Measurements from ENCODE around the gene KCNJ13. TPM values are rescaled to one million over a fixed set of nuclear protein-coding genes. Genes with fewer than 3 reads are reported as not detected.

KCNJ13 gene
- polyA plus RNA-seq, 2 of the 4 experiments (the other 2 are of a cell fraction): not detected

DNA sequence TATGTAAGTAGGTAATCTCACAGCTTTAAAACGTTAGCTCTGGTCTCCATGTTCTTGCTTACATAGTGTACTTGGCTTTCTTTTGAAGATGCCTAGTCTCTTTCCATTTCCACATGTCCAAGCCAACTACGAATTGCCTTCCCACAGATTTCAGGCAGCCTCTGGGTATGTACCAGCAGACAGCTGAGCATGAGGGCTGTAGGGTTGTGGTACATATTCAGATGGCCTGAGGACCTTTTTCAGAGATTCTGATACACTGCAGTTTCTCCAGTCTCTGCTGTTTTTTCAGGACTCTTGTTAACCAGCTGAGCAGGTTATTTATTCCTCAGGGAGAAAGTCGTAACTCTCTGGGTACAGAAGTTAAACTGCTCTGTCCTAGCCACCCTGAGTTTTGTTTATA, 3.1 kb upstream of the KCNJ13 start (continued):
- TF ChIP-seq JUNB (IDR thresholded peaks at IDR 0.05): no peak

DNA sequence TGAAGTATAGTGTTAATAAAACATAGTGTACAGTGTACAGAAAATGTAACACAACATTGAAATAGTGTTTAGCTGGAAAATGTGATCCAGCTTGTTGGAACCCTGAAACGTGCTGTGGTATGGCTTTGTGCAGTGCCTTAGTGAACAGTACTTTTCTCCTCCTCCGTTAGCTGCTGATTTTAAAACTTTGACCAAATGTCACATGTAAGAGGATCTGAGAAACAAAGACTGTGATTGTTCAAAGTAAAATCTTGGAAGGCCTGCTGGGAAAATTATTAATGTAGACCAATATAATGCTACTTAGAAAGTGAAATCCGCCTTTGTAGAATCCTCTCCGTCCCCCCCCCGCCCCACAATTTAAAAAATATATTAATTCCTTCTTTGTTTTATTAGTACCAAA, 911 bp upstream of the KCNJ13 start:
- H3K27ac ChIP-seq: no peak overlapping the region
- WGBS (ENCODE audit: missing lambda C conversion rate): 91% methylated on average over 5 of the region's 5 CpGs
- H3K4me1 ChIP-seq: peaks cover 12% of the 10 kb centered on the region
- no peak for DNase-seq (ENCODE audit: low read depth in 1 of 2, low spot score in 1 of 2)
- H3K4me2 ChIP-seq: no peak overlapping the region
- H3K4me3 ChIP-seq: no peak overlapping the region
- H3K9me3 ChIP-seq: no peaks in the 10 kb centered on the region
- no peak for ATAC-seq
- POLR2A ChIA-PET: interaction anchor here (1.0 kb wide), 1 partner anchor 10 kb away, joined by 3 read pairs; no protein-coding TSS in a partner anchor
- TF ChIP-seq, protein P1, sequence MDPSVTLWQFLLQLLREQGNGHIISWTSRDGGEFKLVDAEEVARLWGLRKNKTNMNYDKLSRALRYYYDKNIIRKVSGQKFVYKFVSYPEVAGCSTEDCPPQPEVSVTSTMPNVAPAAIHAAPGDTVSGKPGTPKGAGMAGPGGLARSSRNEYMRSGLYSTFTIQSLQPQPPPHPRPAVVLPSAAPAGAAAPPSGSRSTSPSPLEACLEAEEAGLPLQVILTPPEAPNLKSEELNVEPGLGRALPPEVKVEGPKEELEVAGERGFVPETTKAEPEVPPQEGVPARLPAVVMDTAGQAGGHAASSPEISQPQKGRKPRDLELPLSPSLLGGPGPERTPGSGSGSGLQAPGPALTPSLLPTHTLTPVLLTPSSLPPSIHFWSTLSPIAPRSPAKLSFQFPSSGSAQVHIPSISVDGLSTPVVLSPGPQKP (IDR thresholded peaks at IDR 0.05; ENCODE audit: low read depth, low read length): no peak
- TF ChIP-seq, protein P2, sequence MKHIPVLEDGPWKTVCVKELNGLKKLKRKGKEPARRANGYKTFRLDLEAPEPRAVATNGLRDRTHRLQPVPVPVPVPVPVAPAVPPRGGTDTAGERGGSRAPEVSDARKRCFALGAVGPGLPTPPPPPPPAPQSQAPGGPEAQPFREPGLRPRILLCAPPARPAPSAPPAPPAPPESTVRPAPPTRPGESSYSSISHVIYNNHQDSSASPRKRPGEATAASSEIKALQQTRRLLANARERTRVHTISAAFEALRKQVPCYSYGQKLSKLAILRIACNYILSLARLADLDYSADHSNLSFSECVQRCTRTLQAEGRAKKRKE (CRISPR knock-in tag; IDR thresholded peaks at IDR 0.05; ENCODE audit: low read depth): no peak
- TF ChIP-seq KDM5A (IDR thresholded peaks at IDR 0.05): no peak
- TF ChIP-seq, protein P3, sequence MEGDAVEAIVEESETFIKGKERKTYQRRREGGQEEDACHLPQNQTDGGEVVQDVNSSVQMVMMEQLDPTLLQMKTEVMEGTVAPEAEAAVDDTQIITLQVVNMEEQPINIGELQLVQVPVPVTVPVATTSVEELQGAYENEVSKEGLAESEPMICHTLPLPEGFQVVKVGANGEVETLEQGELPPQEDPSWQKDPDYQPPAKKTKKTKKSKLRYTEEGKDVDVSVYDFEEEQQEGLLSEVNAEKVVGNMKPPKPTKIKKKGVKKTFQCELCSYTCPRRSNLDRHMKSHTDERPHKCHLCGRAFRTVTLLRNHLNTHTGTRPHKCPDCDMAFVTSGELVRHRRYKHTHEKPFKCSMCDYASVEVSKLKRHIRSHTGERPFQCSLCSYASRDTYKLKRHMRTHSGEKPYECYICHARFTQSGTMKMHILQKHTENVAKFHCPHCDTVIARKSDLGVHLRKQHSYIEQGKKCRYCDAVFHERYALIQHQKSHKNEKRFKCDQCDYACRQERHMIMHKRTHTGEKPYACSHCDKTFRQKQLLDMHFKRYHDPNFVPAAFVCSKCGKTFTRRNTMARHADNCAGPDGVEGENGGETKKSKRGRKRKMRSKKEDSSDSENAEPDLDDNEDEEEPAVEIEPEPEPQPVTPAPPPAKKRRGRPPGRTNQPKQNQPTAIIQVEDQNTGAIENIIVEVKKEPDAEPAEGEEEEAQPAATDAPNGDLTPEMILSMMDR (IDR thresholded peaks at IDR 0.05): no peak
- no peak for TF ChIP-seq ZFP36 (IDR thresholded peaks at IDR 0.05; ENCODE audit: borderline replicate concordance, partially characterized antibody)
- no peak for TF ChIP-seq MYC (IDR thresholded peaks at IDR 0.05; ENCODE audit: borderline replicate concordance, low read length)
- TF ChIP-seq, protein P4, sequence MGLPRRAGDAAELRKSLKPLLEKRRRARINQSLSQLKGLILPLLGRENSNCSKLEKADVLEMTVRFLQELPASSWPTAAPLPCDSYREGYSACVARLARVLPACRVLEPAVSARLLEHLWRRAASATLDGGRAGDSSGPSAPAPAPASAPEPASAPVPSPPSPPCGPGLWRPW (IDR thresholded peaks at IDR 0.05): no peak
- no peak for TF ChIP-seq TP53 (CRISPR knock-in tag; IDR thresholded peaks at IDR 0.05)
- TF ChIP-seq NR3C1 (IDR thresholded peaks at IDR 0.05): no peak
- TF ChIP-seq, protein P5, sequence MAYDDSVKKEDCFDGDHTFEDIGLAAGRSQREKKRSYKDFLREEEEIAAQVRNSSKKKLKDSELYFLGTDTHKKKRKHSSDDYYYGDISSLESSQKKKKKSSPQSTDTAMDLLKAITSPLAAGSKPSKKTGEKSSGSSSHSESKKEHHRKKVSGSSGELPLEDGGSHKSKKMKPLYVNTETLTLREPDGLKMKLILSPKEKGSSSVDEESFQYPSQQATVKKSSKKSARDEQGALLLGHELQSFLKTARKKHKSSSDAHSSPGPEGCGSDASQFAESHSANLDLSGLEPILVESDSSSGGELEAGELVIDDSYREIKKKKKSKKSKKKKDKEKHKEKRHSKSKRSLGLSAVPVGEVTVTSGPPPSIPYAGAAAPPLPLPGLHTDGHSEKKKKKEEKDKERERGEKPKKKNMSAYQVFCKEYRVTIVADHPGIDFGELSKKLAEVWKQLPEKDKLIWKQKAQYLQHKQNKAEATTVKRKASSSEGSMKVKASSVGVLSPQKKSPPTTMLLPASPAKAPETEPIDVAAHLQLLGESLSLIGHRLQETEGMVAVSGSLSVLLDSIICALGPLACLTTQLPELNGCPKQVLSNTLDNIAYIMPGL (CRISPR knock-in tag; IDR thresholded peaks at IDR 0.05; ENCODE audit: borderline replicate concordance): no peak
- TF ChIP-seq RARB (CRISPR knock-in tag; IDR thresholded peaks at IDR 0.05): no peak
- TF ChIP-seq CBX2 (IDR thresholded peaks at IDR 0.05; ENCODE audit: borderline replicate concordance, low read depth): no peak
- FAIRE-seq: no peak
- CTCF ChIA-PET: no interaction called here

DNA sequence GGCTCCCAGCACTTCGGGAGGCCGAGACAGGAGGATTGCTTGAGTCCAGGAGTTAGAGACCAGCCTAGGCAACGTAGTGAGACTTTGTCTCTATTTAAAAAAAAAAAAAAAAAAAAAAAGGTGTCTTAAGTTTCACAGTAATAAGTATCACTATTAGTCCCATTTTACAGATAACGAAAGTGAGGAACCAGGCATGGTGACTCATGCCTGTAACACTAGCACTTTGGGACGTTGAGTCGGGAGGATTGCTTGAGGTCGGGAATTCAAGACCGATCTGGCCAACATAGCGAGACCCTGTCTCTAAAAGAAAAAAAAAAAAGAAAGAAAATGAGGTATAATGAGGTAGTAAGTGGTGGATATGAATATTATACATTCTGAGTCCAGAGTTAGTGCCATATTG, 2.5 kb downstream of the KCNJ13 start:
- TF ChIP-seq HEYL (CRISPR knock-in tag; IDR thresholded peaks at IDR 0.05): no peak
- TF ChIP-seq RFX5 (IDR thresholded peaks at IDR 0.05): no peak
- no peak for TF ChIP-seq MYC (IDR thresholded peaks at IDR 0.05; ENCODE audit: borderline replicate concordance, low read length)
- no peak for TF ChIP-seq SMC3 (IDR thresholded peaks at IDR 0.05)
- no peak for TF ChIP-seq NR3C1 (IDR thresholded peaks at IDR 0.05)
- TF ChIP-seq MAFK (IDR thresholded peaks at IDR 0.05; ENCODE audit: partially characterized antibody): no peak
- TF ChIP-seq, protein P4 (IDR thresholded peaks at IDR 0.05): no peak
- TF ChIP-seq ZFP36 (IDR thresholded peaks at IDR 0.05; ENCODE audit: borderline replicate concordance, partially characterized antibody): no peak
- no peak for TF ChIP-seq KDM5A (IDR thresholded peaks at IDR 0.05)
- TF ChIP-seq KDM1A (IDR thresholded peaks at IDR 0.05; ENCODE audit: low read depth): no peak
- TF ChIP-seq, protein P6, sequence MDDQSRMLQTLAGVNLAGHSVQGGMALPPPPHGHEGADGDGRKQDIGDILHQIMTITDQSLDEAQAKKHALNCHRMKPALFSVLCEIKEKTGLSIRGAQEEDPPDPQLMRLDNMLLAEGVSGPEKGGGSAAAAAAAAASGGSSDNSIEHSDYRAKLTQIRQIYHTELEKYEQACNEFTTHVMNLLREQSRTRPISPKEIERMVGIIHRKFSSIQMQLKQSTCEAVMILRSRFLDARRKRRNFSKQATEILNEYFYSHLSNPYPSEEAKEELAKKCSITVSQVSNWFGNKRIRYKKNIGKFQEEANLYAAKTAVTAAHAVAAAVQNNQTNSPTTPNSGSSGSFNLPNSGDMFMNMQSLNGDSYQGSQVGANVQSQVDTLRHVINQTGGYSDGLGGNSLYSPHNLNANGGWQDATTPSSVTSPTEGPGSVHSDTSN (IDR thresholded peaks at IDR 0.05): no peak
- TF ChIP-seq, protein P7, sequence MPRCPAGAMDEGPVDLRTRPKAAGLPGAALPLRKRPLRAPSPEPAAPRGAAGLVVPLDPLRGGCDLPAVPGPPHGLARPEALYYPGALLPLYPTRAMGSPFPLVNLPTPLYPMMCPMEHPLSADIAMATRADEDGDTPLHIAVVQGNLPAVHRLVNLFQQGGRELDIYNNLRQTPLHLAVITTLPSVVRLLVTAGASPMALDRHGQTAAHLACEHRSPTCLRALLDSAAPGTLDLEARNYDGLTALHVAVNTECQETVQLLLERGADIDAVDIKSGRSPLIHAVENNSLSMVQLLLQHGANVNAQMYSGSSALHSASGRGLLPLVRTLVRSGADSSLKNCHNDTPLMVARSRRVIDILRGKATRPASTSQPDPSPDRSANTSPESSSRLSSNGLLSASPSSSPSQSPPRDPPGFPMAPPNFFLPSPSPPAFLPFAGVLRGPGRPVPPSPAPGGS (IDR thresholded peaks at IDR 0.05): no peak
- no peak for TF ChIP-seq FOXS1 (CRISPR knock-in tag; IDR thresholded peaks at IDR 0.05)
- TF ChIP-seq CBX2 (IDR thresholded peaks at IDR 0.05; ENCODE audit: borderline replicate concordance, low read depth): no peak
- TF ChIP-seq FOSL2 (IDR thresholded peaks at IDR 0.05): no peak
- TF ChIP-seq FOSL2 (CRISPR knock-in tag; IDR thresholded peaks at IDR 0.05): no peak
- no peak for TF ChIP-seq CHD2 (IDR thresholded peaks at IDR 0.05; ENCODE audit: low read length, partially characterized antibody)
- TF ChIP-seq JUNB (IDR thresholded peaks at IDR 0.05): no peak
- no peak for TF ChIP-seq TP53 (CRISPR knock-in tag; IDR thresholded peaks at IDR 0.05)
- TF ChIP-seq HDAC2 (IDR thresholded peaks at IDR 0.05): no peak
- TF ChIP-seq RAD21 (conservative IDR thresholded peaks at IDR 0.05 in 1 of 2, IDR thresholded peaks at IDR 0.05 in 1 of 2): no peak
- ChIA-PET POLR2A (interaction anchor here (0.6 kb wide), 1 partner anchor 35 kb away, joined by 4 read pairs; no protein-coding TSS in a partner anchor), CTCF (interaction anchor here (1.0 kb wide), 1 partner anchor 11 kb away, joined by 7 read pairs; no protein-coding TSS in a partner anchor)
- no peak for ATAC-seq
- no peak for FAIRE-seq
- H3K4me2 ChIP-seq: no peak overlapping the region
- H3K4me3 ChIP-seq: no peak overlapping the region
- H3K27ac ChIP-seq: no peak overlapping the region
- H3K4me1 ChIP-seq: no peaks in the 10 kb centered on the region
- WGBS (ENCODE audit: missing lambda C conversion rate): 96% methylated on average over 9 of the region's 9 CpGs
- no peaks in the 10 kb centered on the region for H3K9me3 ChIP-seq
- DNase-seq (ENCODE audit: low read depth in 1 of 2, low spot score in 1 of 2): no peak

All from A549 (cell line).